GM19438 (cell line): ENCODE results near the gene ITGA2B.
"Not testable (repeated sequence)": the region's sequence is repeated elsewhere in the genome, so short reads cannot be mapped to it uniquely, and the experiment has no call there.

Experiments
- ATAC-seq: cut with Tn5 transposase; IDR thresholded peaks from one replicate; pipeline ENCODE4 v1.9.1; 2021; ENCODE audit warnings: low read depth; ENCODE audit not compliant: unreplicated experiment

The ITGA2B gene

DNA sequence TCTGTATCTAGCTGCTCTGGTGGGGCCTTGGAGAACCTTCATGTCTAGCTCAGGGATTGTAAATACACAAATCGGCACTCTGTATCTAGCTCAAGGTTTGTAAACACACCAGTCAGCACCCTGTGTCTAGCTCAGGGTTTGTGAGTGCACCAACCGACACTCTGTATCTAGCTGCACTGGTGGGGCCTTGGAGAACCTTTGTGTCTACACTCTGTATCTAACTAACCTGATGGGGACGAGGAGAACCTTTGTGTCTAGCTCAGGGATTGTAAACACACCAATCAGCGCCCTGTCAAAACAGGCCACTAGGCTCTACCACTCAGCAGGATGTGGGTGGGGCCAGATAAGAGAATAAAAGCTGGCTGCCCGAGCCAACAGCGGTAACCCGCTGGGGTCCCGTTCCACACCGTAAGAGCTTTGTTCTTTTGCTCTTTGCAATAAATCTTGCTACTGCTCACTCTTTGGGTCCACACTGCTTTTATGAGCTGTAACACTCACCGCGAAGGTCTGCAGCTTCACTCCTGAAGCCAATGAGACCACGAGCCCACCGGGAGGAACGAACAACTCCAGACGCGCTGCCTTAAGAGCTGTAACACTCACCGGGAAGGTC, 19.9 kb downstream of the ITGA2B start:
- not testable (repeated sequence) for ATAC-seq

GRCh38 chr17:44368391-44369243, 20.8 kb downstream of the ITGA2B start:
- not testable (repeated sequence) for ATAC-seq

DNA sequence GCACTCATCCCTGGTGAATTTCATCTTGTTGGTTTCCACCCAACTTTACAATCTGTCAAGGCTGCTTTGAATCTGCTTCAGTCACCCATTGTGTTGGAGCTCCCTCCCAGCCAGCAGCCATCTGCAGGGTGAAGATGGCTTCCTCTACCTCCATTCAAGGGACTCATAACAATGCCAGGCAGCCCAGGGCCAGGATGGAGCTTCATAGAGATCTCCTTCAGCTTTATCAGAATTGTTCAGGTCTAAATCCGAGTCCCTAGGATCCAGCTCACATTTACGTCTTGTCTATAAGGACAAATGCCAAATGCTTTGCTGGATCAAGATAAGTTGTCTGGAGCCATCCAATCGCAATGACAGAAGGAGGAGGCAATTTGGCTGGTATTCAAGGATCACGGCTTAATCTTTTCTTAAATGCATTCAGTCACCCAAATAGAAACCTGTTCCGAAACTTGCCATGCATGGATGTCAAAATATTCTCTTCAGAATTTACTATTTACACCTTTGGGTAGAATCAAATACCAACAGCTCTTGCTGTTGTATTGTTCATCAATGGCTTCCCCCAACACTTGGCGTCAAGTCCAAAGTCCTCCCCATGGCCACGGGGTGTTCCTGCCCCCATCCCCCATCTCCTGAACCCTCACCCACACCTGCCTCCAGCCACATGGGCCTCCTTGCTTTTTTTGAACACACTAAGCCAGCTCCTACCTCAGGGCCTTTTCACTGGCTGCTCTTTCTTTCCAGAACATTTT, 22.0 kb downstream of the ITGA2B start:
- ATAC-seq: no peak

GRCh38 chr17:44365051-44365450, 24.4 kb downstream of the ITGA2B start:
- not testable (repeated sequence) for ATAC-seq

DNA sequence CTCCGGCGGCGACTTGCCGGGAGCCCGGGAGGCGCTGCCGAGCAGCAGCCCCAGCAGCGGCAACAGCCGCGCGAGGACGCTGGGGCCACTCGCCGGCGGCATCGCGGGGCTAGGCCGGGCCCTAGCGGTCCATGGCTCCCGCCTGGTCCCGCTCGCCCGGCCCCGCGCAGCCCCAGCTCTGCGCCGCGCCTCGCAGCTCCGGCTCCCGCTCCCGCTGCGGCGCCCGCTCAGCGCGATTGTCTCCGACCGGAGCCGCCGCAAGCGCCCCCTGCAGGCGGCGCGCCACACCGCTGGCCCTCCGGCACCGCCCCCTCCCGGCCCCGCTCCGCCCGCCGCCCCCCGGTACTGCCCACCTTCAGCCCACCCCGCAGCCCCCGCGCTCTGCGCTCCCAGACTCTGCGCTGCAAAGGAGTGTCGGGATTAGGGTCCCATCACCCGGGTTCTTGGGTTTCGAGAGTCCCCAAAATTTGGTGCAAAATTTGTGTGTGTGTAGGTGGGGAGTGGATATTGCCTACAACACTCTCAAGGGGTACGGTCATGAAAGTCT, 25.8 kb downstream of the ITGA2B start, which contains the start of gene FAM171A2:
Gene FAM171A2, minus strand, starts transcription at position 241 of the 547 bp plus-strand sequence. Its CDS starts 139 bp downstream, at position 102.
- no peak for ATAC-seq

GRCh38 chr17:44362949-44363612, 26.4 kb downstream of the ITGA2B start:
- ATAC-seq: no peak

DNA sequence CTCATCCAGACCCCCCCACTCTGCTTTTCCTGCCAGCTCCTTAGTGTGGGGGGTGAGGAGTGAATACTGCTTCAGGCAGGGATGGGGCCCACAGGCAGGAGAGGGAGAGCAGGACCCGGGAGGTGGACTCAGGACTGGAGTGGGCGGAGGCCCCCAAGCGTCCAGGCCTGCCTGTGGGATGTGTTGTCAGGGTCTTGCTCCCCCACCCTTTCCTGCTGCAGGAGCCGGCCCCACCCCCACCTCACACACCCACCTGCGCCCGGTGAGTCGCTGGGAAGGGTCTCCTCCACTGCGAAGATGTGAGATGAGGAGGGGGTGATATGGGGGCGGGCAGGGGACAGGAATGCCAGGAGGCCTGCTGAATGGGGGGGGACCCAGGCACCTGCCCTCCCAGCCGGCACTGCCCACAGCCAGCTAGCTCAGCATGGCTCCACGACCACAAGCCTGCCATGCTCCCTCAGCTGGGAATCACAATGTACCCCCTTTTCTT, 26.9 kb downstream of the ITGA2B start:
- ATAC-seq: no peak

DNA sequence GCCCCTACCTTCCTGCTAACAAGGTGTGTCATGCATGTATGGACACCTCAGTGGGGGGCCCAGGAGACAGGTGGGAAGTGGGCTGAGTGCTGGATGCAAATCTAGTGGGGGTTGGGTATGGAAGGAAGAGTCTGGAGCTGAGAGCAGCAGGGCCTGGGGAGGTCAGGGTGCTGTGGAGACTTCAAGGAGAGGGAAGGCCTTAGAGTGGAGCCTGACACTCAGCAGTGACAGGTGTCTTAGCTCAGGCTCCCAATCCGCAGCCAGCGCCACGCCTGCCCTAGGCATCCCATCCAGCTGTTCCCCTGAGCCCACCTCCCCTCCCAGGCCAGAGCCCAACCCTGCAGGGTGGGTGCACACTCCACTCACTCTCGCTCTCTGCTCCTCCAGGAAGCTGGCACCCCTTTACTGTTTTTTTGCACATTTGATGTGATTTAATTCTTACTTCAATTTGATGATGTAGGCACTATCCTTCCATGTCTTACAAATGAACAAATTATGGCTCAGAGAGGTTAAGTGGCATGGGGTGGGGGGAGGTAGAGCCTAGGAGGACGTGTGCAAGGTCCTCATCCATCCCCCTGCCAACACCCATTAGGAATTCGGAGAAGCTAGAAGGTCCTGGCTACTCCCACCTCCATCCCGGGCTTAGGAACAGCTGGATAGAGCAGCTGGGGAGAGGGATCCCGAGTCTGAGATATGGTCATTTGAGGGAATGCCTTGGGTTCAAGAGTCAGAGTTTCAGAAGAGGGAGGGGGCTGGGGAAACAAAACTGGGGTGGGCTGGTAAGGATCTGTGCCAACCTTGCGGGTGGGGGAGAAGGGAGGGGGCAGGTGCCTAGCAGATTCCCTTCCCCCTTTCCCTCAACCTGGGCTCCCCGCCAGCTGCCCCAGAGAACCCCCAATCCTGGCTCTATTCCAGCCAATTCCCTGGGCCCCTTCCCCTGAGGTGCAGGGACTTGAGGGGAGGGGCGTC, 27.9 kb downstream of the ITGA2B start:
- ATAC-seq: no peak

GRCh38 chr17:44360826-44361225, 28.6 kb downstream of the ITGA2B start:
- ATAC-seq: no peak

DNA sequence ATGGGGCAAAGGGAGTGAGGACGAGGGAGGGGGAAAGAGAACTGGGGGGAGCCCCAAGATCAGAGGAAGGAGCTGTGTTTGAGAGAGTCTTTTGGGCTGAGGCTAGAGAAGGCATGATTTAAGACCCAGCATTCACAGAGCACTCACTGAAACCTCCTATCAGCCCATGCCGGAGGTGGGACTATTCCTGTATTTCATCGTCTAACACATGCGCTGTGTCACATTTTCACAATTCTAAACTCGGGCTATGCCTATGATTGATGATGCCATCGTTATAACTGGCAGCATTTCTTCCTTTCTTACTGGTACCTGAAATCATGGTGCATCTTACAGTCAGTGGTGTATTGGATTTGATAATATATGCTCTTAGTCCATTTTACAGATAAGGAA, 29.3 kb downstream of the ITGA2B start:
- ATAC-seq: no peak

- no peak for ATAC-seq
Observed at GRCh38 chr17:44359458-44360143, 29.8 kb downstream of the ITGA2B start.

DNA sequence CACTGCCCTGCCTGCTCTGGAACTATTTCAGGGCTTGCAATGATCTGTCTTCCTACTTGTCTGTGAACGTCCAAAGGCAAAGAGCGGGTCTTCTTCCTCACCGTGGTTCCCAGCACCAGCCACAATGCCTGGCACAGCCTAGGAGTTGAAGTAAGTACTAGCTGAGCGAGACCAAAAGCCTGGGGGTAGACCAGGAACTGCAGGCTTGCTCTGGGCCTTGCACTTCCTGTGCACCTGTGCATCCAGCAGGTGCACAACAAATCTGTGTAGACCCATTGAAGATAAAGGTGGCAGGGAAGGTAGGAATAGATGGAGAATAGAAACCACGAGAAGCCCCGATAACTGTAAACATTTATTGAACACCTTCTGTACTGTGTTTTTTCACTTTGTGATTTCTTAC, 30.4 kb downstream of the ITGA2B start:
- no peak for ATAC-seq

GRCh38 chr17:44358066-44358465, 31.4 kb downstream of the ITGA2B start:
- ATAC-seq: no peak

DNA sequence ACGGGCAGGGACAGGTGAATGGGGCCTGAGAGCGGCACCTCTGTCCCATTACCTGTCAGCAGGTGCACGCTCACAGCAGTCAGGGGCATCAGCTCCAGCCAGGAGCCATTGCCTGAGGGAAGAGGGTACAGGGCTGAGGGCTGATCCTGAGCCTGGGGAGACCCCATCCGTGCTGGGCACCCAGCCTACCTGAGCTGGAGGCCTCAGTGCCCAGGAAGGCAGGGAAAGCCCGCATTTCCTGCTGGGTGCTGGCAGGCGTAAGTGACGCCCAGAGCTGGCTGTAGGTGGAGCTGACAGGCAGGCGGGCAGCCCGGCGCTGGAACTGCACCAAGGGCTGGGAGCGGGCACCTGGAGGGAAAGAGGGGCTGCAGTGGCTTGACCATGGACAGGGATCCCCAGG, 33.2 kb downstream of the ITGA2B start:
- no peak for ATAC-seq

GRCh38 chr17:44355642-44356099, 33.8 kb downstream of the ITGA2B start:
- no peak for ATAC-seq

DNA sequence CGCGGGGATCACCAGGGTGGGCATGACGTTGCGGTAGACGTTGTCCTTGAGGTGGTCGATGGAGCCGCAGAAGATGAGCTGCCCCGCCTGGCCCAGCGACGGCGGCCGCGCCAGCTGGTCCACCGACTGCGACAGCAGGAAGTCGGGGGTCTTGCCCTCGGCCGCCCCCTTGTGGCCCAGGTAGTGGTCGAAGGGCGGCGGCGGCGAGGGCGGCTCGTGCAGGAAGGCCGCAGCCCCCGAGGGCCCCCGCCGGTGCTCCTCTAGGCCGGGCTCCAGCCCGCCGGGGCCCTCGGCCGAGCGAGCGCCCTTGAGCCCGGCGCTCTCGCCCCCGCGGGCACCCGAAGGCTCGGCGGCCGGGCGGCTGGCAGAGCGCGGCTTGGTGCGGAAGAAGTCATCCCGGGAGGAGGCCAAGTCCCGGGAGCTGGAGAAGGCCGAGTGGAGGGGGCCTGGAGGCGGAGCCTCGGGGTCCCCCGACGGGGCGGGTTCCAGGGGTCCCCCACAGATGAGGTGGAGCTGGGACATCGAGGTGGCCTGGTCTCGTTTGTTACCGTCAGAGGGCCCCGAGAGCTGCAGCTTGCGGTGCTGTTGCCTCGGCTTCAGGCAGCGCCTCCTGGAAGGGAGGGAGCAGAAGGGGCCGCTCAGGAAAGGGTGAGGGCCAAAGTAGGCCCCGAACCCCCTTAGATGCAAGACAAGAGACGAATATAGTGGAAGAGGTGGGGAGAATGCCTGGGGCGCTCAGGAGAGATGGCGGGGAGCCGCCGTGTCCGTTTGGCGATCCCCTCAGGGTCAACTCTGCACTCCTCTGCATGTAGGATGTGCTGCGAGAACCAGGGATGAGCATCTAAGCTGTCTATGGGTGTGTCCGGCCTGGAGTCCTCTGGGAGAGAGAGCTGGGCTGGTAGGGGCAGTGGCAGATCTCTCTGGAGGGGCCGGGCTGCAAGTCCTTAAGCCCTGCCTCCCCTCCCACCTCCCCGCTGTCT, 34.6 kb downstream of the ITGA2B start:
- ATAC-seq: no peak

DNA sequence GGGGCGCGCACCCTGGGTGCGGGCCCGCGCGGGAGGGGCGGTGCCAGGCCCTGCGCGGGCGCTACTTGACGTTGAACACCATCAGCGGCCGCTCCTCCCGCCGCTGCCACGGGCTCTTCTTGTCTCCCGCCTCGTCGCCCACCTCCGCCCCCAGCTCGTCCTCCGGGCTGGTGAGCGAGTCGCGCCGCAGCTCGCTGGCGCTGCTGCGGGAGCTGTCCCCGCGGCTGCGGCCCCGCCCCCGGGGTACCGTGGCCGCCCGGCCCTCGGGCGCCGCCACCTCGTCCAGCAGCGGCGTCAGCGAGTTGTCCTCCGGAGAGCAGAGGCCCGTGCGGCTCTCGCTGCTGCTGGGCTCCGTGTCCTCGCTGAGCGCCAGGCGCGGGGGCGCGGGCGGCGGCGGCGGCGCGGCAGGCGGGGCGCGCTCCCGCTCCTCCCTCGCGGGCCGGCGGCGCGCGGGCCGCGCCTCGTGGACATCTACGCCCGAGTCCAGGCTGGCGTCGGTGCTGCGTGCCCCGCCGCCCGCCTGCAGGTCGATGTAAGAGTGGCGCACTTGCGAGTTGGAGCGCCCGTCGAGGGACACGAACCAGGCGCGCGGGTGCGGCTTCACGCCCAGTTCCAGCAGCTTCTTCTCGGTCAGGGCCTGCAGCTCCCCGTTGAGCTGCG, 35.6 kb downstream of the ITGA2B start:
- no peak for ATAC-seq
